Measurements from ENCODE around the gene ASB2.
A peak's percentile ranks its signal among the peaks of the same experiment; 100 is the strongest.

ASB2 gene

DNA sequence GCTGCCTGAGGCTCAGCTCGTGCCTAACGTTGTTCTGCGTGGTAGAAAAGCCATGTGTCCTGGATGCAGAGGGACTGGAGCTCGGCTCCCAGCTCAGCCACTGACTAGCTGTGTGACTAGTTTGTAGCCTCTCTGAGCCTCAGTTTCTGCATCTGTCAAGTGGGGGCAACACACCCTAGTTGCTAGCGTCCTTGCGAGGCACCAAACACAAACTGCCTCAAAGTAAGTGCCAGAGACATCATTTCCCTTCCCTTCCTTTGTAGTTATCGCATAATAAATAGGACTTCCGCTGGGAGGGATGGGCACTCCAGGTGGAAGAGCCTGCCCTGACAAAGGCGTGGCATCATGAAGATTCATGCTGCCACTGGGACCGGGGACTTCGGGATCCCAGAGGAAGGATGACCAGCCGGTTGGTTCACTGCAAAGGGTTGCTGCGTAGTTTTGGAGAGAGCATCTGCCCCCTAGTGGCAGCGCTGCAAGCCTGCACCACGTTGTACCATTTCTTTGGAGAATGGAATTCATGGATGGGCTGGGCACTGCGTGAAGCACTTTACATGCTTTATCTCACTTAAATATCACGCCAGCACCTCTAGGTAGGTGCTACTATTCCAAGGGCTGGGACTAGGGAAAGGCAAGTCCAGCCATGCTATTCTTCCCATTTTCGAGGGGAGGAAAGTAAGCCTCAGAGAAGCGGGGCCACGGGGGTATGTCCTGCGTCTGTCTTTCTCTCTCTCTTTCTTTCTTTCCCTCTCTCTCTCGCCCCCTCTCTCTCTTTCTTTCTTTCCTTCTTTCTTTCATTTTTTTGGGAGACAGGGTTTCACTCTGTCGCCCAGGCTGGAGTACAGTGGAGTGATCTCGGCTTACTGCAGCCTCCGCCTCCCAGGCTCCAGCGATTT, 25.4 kb upstream of the ASB2 start:
- TF ChIP-seq, protein P1, sequence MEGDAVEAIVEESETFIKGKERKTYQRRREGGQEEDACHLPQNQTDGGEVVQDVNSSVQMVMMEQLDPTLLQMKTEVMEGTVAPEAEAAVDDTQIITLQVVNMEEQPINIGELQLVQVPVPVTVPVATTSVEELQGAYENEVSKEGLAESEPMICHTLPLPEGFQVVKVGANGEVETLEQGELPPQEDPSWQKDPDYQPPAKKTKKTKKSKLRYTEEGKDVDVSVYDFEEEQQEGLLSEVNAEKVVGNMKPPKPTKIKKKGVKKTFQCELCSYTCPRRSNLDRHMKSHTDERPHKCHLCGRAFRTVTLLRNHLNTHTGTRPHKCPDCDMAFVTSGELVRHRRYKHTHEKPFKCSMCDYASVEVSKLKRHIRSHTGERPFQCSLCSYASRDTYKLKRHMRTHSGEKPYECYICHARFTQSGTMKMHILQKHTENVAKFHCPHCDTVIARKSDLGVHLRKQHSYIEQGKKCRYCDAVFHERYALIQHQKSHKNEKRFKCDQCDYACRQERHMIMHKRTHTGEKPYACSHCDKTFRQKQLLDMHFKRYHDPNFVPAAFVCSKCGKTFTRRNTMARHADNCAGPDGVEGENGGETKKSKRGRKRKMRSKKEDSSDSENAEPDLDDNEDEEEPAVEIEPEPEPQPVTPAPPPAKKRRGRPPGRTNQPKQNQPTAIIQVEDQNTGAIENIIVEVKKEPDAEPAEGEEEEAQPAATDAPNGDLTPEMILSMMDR (IDR thresholded peaks at IDR 0.05; ENCODE audit: borderline replicate concordance, insufficient read depth, low read depth, low read length) = peak; percentile 97
- H3K4me3 ChIP-seq (ENCODE audit: low read depth, low read length) = no peak overlapping the region

DNA sequence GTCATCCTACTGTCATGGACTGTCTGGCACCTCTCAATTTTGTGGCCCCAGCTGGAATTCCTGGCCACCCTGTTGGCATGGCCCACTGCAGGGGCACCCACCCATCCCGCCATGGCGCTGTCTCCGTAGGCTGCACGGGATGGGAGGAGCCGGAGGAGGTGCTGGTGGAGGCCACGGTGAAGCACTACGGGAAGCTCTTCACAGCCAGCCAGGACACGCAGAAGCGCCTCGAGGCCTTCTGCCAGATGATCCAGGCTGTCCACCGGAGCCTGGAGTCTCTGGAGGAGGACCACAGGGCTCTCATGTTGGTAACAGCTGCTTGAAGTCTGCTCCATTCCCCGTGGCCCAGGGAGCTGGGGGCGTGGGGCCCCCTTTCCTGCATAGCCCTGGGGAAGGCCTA, 24.6 kb upstream of the ASB2 start:
- TF ChIP-seq, protein P1 (IDR thresholded peaks at IDR 0.05; ENCODE audit: borderline replicate concordance, insufficient read depth, low read depth, low read length) = no peak
- H3K4me3 ChIP-seq (ENCODE audit: low read depth, low read length) = no peak overlapping the region

DNA sequence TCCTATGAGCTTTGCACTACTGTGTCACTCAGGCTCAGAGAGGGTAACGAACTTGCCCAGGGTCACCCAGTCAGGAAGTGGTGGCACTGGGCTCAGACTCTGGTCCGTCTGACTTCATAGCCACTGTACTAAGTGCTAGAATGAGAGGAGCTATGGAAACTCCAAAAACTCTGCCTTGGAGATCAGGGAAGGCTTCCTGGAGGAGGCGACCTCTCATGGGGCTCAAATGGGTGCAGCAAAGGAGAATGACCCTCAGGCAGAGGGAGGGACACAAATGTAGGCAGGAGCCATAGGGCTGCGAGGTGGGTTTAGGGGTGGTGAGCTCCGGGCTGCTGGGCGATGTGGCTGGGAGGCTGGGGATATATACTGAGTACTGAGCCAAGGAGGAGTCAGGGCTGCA, 23.9 kb upstream of the ASB2 start:
- no peak overlapping the region for H3K4me3 ChIP-seq (ENCODE audit: low read depth, low read length)
- TF ChIP-seq, protein P1 (IDR thresholded peaks at IDR 0.05; ENCODE audit: borderline replicate concordance, insufficient read depth, low read depth, low read length) = no peak

DNA sequence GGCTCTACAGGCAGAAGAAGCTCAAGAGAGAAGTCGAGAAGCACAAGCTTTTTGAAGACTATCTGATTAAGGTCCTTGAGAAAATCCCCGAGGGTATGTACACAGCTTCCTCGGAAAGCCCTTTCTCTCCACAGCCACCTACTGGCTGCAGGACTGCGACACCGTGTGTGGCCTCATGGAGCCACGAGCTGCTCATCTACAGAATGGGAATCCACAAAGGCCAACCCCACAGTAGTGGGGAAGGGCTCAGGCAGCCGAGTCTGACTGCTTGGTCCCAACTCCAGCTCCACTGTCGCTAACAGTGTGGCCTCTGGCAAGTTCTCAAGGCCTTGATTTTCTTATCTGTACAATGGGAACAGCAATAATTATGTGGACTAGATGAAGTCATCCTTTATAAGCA, 23.2 kb upstream of the ASB2 start:
- TF ChIP-seq, protein P1 (IDR thresholded peaks at IDR 0.05; ENCODE audit: borderline replicate concordance, insufficient read depth, low read depth, low read length) = peak; percentile 16; the same call in 1 of the 2 replicates
- no peak overlapping the region for H3K4me3 ChIP-seq (ENCODE audit: low read depth, low read length)

DNA sequence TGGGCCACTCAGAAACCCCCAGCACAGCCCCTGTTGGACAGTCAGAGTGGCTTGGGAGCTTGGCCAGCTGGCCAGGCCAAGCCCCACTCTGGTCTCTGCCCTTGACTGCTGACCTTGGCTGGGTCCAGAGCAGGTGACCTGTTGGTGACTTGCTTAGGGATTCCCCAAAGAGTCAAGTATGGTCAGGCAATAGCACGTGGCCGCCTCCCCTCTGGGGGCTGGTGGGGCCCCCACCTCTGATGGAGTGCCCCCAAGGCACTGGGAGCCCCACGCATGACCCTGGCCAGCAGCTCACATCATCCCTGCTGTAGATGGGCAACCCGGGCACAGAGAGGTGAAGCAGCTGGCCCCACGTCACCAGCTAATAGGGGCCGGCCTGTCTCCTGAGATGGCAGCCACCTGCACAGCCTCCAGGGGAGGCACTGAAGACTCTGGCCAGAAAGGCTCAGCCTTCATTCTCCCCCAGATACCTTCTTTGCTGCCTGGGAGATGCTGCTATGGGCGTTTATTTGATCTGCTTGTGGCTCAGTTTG, 22.6 kb upstream of the ASB2 start:
- TF ChIP-seq, protein P1 (IDR thresholded peaks at IDR 0.05; ENCODE audit: borderline replicate concordance, insufficient read depth, low read depth, low read length) = no peak
- H3K4me3 ChIP-seq (ENCODE audit: low read depth, low read length) = no peak overlapping the region

DNA sequence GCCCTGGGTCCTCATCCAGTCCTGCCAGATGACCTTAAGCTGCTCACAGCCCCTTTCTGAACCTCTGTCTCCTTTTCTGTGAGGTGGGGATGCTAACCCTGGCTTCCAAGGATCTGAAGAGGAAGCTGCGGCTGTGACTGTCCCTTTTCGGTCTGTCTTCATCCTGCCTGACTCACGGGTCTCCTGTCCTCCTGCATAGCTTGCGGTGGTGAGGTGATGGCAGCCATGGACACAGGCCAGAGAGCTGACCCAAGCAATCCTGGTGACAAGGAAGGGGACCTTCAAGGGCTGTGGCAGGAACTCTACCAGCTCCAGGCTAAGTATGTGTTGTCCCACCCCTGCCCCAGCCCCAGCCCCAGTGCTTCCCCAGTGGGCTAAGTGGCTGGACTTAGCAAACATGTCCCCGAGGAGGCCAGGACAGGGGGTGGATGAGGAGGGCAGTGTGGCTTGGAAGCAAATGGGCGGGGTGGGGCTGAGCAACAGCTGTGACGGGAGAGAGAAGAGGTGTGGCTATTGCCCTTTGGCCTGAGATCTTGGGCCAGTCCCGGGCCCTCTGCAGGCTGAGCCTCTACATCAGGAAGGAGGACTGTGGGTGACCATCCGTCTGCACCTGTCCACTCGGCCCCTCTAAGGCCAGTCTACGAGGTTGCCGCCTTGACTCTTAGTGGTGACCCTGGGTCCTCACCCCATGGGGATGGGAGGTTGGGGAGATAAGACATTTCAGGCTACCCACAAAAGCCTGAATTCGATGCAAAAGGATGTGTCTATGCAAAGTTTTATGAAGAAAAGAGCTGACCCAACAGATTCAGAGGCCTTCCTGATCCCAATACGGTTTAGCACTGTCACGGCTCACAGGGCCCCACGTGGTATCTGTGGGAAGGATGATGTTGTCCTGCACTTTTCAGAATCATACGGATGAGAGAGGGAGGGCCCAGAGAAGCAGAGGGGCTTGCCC, 21.8 kb upstream of the ASB2 start:
- TF ChIP-seq, protein P1 (IDR thresholded peaks at IDR 0.05; ENCODE audit: borderline replicate concordance, insufficient read depth, low read depth, low read length) = no peak
- no peak overlapping the region for H3K4me3 ChIP-seq (ENCODE audit: low read depth, low read length)

Measured in GM12875 (cell line).